ENCODE data around the gene RSAD1. TPM values are rescaled to one million over a fixed set of nuclear protein-coding genes. Genes with fewer than 3 reads are reported as not detected.

The RSAD1 gene
- total and polyA plus RNA-seq, 10 of the 15 experiments (the other 5 are each of a cell fraction or from before 2014, with no cell fraction given): 2.5 to 28.1 (median 22.6) TPM

DNA sequence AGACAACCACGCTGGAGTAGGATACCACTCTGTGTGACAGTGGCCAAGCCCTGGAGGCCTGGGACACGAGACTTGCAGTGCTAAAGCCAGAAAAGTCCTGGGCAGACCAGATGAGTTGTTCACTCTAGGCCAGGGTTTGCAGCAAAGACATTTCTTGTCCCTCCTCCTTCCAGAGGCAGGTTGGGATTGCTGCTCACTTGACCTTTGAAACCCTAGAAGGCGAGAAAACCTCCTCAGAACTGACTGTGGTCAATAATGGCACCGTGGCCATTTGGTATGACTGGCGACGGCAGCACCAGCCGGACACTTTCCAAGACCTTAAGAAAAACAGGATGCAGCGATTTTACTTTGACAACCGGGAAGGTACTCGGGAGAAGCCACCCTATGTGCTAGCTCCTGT is 44.1 kb downstream of the RSAD1 start:
- SMC1A ChIA-PET (ENCODE audit: uncharacterized antibody, unreplicated experiment): no interaction called here
- POLR2A ChIA-PET: no interaction called here
- no peak for FAIRE-seq
- no peak overlapping the region for H2AFZ ChIP-seq (ENCODE audit: control insufficient read depth, low read depth, low read length)
- no peak overlapping the region for H3K4me3 ChIP-seq
- no peak overlapping the region for H3K9ac ChIP-seq (ENCODE audit: control insufficient read depth, insufficient read depth, low read length)
- no peak for ATAC-seq
- H3K9me3 ChIP-seq (replicated peaks; ENCODE audit: control insufficient read depth, insufficient read depth, low read length): no peaks in the 10 kb centered on the region
- in situ Hi-C loops (cut with MboI): no loop called here
- intact Hi-C loops (cut with micrococcal nuclease; ENCODE audit: unreplicated experiment): no loop called here
- H4K20me1 ChIP-seq (ENCODE audit: control insufficient read depth, insufficient read depth): no peaks in the 10 kb centered on the region
- no peaks in the 10 kb centered on the region for H3K36me3 ChIP-seq (ENCODE audit: control insufficient read depth in 2 of 2, insufficient read depth in 2 of 2, low read length in 1 of 2)
- WGBS (ENCODE audit: insufficient coverage, insufficient replicate concordance, low lambda C conversion rate, missing lambda C conversion rate): 52% methylated on average over 10 of the region's 10 CpGs
- H3K79me2 ChIP-seq (ENCODE audit: control insufficient read depth, insufficient read depth, low read length): no peaks in the 10 kb centered on the region
- CTCF ChIA-PET: no interaction called here
- no peak overlapping the region for H3K27ac ChIP-seq (ENCODE audit: control insufficient read depth, insufficient read depth)
- TF ChIP-seq, protein P1, sequence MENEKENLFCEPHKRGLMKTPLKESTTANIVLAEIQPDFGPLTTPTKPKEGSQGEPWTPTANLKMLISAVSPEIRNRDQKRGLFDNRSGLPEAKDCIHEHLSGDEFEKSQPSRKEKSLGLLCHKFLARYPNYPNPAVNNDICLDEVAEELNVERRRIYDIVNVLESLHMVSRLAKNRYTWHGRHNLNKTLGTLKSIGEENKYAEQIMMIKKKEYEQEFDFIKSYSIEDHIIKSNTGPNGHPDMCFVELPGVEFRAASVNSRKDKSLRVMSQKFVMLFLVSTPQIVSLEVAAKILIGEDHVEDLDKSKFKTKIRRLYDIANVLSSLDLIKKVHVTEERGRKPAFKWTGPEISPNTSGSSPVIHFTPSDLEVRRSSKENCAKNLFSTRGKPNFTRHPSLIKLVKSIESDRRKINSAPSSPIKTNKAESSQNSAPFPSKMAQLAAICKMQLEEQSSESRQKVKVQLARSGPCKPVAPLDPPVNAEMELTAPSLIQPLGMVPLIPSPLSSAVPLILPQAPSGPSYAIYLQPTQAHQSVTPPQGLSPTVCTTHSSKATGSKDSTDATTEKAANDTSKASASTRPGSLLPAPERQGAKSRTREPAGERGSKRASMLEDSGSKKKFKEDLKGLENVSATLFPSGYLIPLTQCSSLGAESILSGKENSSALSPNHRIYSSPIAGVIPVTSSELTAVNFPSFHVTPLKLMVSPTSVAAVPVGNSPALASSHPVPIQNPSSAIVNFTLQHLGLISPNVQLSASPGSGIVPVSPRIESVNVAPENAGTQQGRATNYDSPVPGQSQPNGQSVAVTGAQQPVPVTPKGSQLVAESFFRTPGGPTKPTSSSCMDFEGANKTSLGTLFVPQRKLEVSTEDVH (IDR thresholded peaks at IDR 0.05; ENCODE audit: low read depth, partially characterized antibody): no peak
- TF ChIP-seq, protein P2, sequence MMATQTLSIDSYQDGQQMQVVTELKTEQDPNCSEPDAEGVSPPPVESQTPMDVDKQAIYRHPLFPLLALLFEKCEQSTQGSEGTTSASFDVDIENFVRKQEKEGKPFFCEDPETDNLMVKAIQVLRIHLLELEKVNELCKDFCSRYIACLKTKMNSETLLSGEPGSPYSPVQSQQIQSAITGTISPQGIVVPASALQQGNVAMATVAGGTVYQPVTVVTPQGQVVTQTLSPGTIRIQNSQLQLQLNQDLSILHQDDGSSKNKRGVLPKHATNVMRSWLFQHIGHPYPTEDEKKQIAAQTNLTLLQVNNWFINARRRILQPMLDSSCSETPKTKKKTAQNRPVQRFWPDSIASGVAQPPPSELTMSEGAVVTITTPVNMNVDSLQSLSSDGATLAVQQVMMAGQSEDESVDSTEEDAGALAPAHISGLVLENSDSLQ (IDR thresholded peaks at IDR 0.05): no peak
- TF ChIP-seq POLR2AphosphoS5 (IDR thresholded peaks at IDR 0.05; ENCODE audit: low read length) (no peak), RB1 (IDR thresholded peaks at IDR 0.05; ENCODE audit: borderline replicate concordance) (no peak), ZNF274 (IDR thresholded peaks at IDR 0.05; ENCODE audit: insufficient read depth, insufficient read length) (no peak), KLF5 (IDR thresholded peaks at IDR 0.05; ENCODE audit: partially characterized antibody) (no peak), KDM1A (IDR thresholded peaks at IDR 0.05; ENCODE audit: borderline replicate concordance) (no peak), BMI1 (IDR thresholded peaks at IDR 0.05; ENCODE audit: borderline replicate concordance) (no peak), NFIC (IDR thresholded peaks at IDR 0.05; ENCODE audit: low read depth, low read length) (no peak), CBX3 (IDR thresholded peaks at IDR 0.05; ENCODE audit: borderline replicate concordance, low read depth) (no peak), SMAD5 (IDR thresholded peaks at IDR 0.05; ENCODE audit: low read depth) (no peak), HCFC1 (IDR thresholded peaks at IDR 0.05; ENCODE audit: low read length) (no peak), STAT3 (IDR thresholded peaks at IDR 0.05; ENCODE audit: low read depth, low read length) (no peak), ZNF217 (IDR thresholded peaks at IDR 0.05) (no peak), RELA (IDR thresholded peaks at IDR 0.05; ENCODE audit: borderline replicate concordance, partially characterized antibody) (no peak), ZNF24 (IDR thresholded peaks at IDR 0.05) (no peak), TBL1XR1 (IDR thresholded peaks at IDR 0.05; ENCODE audit: low read depth, low read length) (no peak)
- no peaks in the 10 kb centered on the region for H3K4me1 ChIP-seq (ENCODE audit: control insufficient read depth, insufficient read depth, low read length)
- H3K4me2 ChIP-seq (ENCODE audit: control insufficient read depth, insufficient read depth): no peak overlapping the region
- peaks cover 0 to 1% of the 10 kb centered on the region in 2 experiments; a peak in 1 of 4 replicates for H3K27me3 ChIP-seq (replicated peaks in 1 of 2; ENCODE audit: control insufficient read depth in 2 of 2, insufficient read depth in 2 of 2, low read length in 1 of 2)
- RAD21 ChIA-PET (ENCODE audit: unreplicated experiment): no interaction called here
- no peak for DNase-seq (ENCODE audit: low read depth, low spot score)
- no TSS peak for BruUV-seq (replicated peaks)

All from GM12878 (cell line).